ENCODE data around the gene ATG13.

The ATG13 gene

GRCh38 chr11:46672381-46672839 lies 55.1 kb downstream of the ATG13 start:
- H3K27ac ChIP-seq (ENCODE audit: low read depth, low read length) = no peak overlapping the region

DNA sequence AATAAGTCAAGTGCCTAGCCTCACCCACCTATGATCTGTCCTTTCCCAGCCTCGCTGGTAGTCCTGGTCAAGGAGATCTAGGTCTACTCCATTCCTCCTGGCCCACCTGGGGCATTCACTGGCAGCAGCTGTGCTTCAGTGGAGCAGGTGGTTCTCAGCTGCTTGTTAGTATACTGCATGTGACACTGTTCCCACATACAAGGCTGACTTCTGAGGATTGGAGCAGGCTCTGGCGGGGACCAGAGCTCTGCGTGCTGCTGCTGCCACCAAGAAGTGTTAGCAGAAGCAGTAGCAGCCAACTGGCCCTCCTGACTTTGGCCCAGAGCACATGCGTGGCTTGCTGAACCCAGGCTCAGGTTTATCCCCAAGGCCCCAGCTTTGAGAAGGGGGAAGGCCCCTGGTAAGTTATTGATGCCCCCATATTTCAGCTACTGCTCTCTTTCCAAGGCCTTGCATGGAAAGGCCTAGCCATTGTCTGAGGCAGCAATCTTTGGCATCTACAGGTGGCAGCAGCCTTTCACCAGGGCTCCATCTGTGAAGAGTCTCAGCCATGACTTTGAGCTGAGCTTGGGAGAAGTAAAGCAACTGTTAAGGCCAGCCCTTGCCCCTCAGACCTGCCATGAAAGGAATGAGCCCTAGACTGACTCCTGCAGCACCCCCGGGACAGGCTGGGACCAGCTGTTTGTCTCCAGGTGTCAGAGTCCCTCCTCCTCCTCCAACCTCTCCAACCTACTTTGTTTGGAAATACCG lies 56.5 kb downstream of the ATG13 start:
- no peak overlapping the region for H3K4me3 ChIP-seq (ENCODE audit: low read depth in 1 of 2, low read length in 2 of 2)
- peaks cover 43 to 44% of the 10 kb centered on the region in 2 donors for H3K4me1 ChIP-seq (ENCODE audit: control insufficient read depth in 1 of 2, insufficient read depth in 2 of 2, low read length in 2 of 2)
- H3K27ac ChIP-seq (ENCODE audit: low read depth, low read length) = peak overlapping the region; percentile 7
- H3K27me3 ChIP-seq (ENCODE audit: control insufficient read depth in 1 of 2, insufficient read depth in 2 of 2, low read length in 2 of 2) = no peaks in the 10 kb centered on the region
- peaks cover 43 to 69% of the 10 kb centered on the region in 2 donors for H3K36me3 ChIP-seq (ENCODE audit: control insufficient read depth in 1 of 2, insufficient read depth in 2 of 2, low read length in 2 of 2)
- no peak overlapping the region for H3K9ac ChIP-seq (ENCODE audit: low read depth in 1 of 2, low read length in 2 of 2)
- no peaks in the 10 kb centered on the region for H3K9me3 ChIP-seq (ENCODE audit: control insufficient read depth in 1 of 2, low read length in 2 of 2)

More at GRCh38 chr11:46672381-46672839, 55.1 kb downstream of the ATG13 start:
- peaks cover 37 to 44% of the 10 kb centered on the region in 2 donors for H3K4me1 ChIP-seq (ENCODE audit: control insufficient read depth in 1 of 2, insufficient read depth in 2 of 2, low read length in 2 of 2)
- no peak overlapping the region for H3K4me3 ChIP-seq (ENCODE audit: low read depth in 1 of 2, low read length in 2 of 2)
- H3K9ac ChIP-seq (ENCODE audit: low read depth in 1 of 2, low read length in 2 of 2) = no peak overlapping the region
- peaks cover 46 to 73% of the 10 kb centered on the region in 2 donors for H3K36me3 ChIP-seq (ENCODE audit: control insufficient read depth in 1 of 2, insufficient read depth in 2 of 2, low read length in 2 of 2)
- no peaks in the 10 kb centered on the region for H3K27me3 ChIP-seq (ENCODE audit: control insufficient read depth in 1 of 2, insufficient read depth in 2 of 2, low read length in 2 of 2)
- no peaks in the 10 kb centered on the region for H3K9me3 ChIP-seq (ENCODE audit: control insufficient read depth in 1 of 2, low read length in 2 of 2)

DNA sequence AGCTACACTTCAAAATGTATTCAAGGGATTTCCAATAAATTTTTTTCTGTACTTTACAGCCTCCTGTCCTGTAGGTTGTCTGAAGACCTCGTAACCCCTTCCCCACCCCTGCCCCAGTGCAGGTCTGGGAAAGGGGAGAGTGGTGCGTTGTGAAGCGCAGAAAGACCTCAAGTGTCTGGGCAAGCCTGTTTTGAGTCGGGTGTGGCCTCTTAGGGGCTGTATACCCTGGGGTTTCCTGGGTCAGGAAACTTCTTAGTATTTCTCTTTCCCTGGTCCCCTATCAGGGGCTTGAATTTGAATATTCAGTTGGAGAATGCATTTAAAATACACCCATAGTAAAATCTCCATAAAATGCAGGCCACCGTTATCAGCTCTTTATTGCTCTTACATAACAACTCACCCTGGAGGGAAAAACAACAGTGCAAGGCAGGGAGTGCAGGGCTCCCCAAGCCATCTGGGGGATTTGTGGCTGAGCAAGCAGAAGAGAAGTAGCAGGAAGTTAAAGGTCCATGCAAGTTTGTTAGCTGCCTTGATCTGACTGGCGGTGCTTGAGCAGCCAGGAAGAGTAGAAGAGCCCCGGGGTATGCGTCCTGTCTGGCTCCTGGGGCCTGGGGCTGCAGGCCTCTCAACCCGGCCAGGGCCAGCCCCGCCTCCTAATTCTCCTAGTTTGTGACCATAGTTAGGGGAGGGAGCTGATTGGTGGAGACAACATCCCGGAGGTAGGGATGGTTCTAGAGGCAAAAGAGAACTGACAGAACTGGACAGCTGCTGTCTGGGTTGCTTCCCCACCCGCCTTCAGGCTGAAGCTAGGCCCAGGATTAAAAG lies 57.3 kb downstream of the ATG13 start:
- Histone ChIP-seq H3K27me3 (ENCODE audit: control insufficient read depth in 1 of 2, insufficient read depth in 2 of 2, low read length in 2 of 2) (no peaks in the 10 kb centered on the region), H3K9me3 (ENCODE audit: control insufficient read depth in 1 of 2, low read length in 2 of 2) (no peaks in the 10 kb centered on the region), H3K9ac (ENCODE audit: low read depth in 1 of 2, low read length in 2 of 2) (peak overlapping the region in 1 of 2 donors; percentile 35), H3K27ac (ENCODE audit: low read depth, low read length) (peak overlapping the region; percentile 78), H3K36me3 (ENCODE audit: control insufficient read depth in 1 of 2, insufficient read depth in 2 of 2, low read length in 2 of 2) (peaks cover 45 to 69% of the 10 kb centered on the region in 2 donors), H3K4me3 (ENCODE audit: low read depth in 1 of 2, low read length in 2 of 2) (peak overlapping the region in 1 of 2 donors; percentile 36), H3K4me1 (ENCODE audit: control insufficient read depth in 1 of 2, insufficient read depth in 2 of 2, low read length in 2 of 2) (peaks cover 44 to 52% of the 10 kb centered on the region in 2 donors)

GRCh38 chr11:46675288-46675851 lies 58.0 kb downstream of the ATG13 start:
- H3K4me3 ChIP-seq (ENCODE audit: low read depth in 1 of 2, low read length in 2 of 2) = peak overlapping the region in 1 of 2 donors; percentile 36
- H3K9ac ChIP-seq (ENCODE audit: low read depth in 1 of 2, low read length in 2 of 2) = peak overlapping the region; percentile 18 to 35
- H3K36me3 ChIP-seq (ENCODE audit: control insufficient read depth in 1 of 2, insufficient read depth in 2 of 2, low read length in 2 of 2) = peaks cover 48 to 70% of the 10 kb centered on the region in 2 donors
- H3K9me3 ChIP-seq (ENCODE audit: control insufficient read depth in 1 of 2, low read length in 2 of 2) = no peaks in the 10 kb centered on the region
- peak overlapping the region; percentile 78 for H3K27ac ChIP-seq (ENCODE audit: low read depth, low read length)
- peaks cover 44 to 53% of the 10 kb centered on the region in 2 donors for H3K4me1 ChIP-seq (ENCODE audit: control insufficient read depth in 1 of 2, insufficient read depth in 2 of 2, low read length in 2 of 2)
- no peaks in the 10 kb centered on the region for H3K27me3 ChIP-seq (ENCODE audit: control insufficient read depth in 1 of 2, insufficient read depth in 2 of 2, low read length in 2 of 2)

DNA sequence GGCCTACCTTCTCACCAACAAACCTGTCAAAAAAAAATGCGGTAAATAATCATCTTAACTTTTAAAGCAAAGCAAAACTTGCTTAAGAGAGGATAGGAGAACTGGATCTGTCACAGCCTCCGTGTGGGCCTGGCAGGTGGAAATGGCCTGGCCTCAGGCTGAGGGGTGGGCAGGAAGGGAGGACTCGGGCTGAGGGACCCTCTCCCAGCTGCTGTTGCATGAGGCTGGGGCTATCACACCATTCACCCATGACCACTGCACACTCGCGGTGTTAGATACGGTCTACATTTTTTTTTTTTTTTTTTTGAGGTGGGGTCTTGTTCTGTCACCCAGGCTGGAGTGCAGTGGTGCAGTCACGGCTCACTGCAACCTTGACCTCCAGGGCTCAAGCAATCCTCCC lies 58.6 kb downstream of the ATG13 start:
- H3K36me3 ChIP-seq (ENCODE audit: control insufficient read depth in 1 of 2, insufficient read depth in 2 of 2, low read length in 2 of 2) = peaks cover 54 to 70% of the 10 kb centered on the region in 2 donors

DNA sequence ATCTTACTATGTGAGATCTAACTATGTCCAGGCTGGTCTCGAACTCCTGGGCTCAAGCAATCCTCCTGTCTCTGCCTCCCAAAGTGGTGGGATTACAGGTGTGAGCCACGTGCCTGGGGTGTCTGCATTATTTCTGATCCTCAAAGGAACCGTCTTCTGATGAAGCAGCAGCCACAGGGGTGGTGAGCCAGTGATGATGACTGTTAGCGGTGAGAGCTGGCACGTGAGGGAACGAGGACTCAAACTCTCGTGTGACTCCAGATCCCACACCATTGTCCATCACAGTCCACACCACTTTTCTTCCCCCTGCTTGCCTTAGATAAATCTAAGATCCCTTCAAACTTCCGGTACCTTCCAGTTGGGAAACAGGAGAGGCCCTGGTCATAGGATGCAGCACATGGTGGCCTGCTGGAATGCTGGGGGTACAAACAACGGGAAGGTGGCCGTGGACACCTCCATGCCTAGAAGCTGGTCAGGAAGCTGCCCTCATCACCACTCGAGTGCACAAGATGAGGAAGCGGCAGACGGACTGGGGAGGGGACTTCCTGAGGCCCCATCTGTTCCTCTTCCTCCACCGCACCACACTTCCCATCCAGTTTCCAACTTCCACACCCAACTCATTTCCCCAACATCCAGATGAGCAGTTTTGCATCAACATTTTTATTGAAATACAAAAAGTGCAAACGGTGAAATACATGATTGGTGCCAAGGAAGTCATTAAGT lies 59.2 kb downstream of the ATG13 start:
- H3K4me3 ChIP-seq (ENCODE audit: low read depth in 1 of 2, low read length in 2 of 2) = no peak overlapping the region
- peaks cover 59 to 73% of the 10 kb centered on the region in 2 donors for H3K36me3 ChIP-seq (ENCODE audit: control insufficient read depth in 1 of 2, insufficient read depth in 2 of 2, low read length in 2 of 2)
- no peak overlapping the region for H3K9ac ChIP-seq (ENCODE audit: low read depth in 1 of 2, low read length in 2 of 2)
- H3K4me1 ChIP-seq (ENCODE audit: control insufficient read depth in 1 of 2, insufficient read depth in 2 of 2, low read length in 2 of 2) = peaks cover 43 to 51% of the 10 kb centered on the region in 2 donors
- no peaks in the 10 kb centered on the region for H3K27me3 ChIP-seq (ENCODE audit: control insufficient read depth in 1 of 2, insufficient read depth in 2 of 2, low read length in 2 of 2)
- H3K27ac ChIP-seq (ENCODE audit: low read depth, low read length) = no peak overlapping the region
- H3K9me3 ChIP-seq (ENCODE audit: control insufficient read depth in 1 of 2, low read length in 2 of 2) = no peaks in the 10 kb centered on the region

More for the DNA sequence above, 58.6 kb downstream of the ATG13 start:
- Histone ChIP-seq H3K27me3 (ENCODE audit: control insufficient read depth in 1 of 2, insufficient read depth in 2 of 2, low read length in 2 of 2) (no peaks in the 10 kb centered on the region), H3K9ac (ENCODE audit: low read depth in 1 of 2, low read length in 2 of 2) (peak overlapping the region; percentile 16 to 18), H3K4me1 (ENCODE audit: control insufficient read depth in 1 of 2, insufficient read depth in 2 of 2, low read length in 2 of 2) (peaks cover 44 to 53% of the 10 kb centered on the region in 2 donors), H3K9me3 (ENCODE audit: control insufficient read depth in 1 of 2, low read length in 2 of 2) (no peaks in the 10 kb centered on the region), H3K27ac (ENCODE audit: low read depth, low read length) (peak overlapping the region; percentile 78), H3K4me3 (ENCODE audit: low read depth in 1 of 2, low read length in 2 of 2) (no peak overlapping the region)

- Histone ChIP-seq H3K4me1 (ENCODE audit: control insufficient read depth in 1 of 2, insufficient read depth in 2 of 2, low read length in 2 of 2) (peaks cover 37 to 46% of the 10 kb centered on the region in 2 donors), H3K4me3 (ENCODE audit: low read depth in 1 of 2, low read length in 2 of 2) (no peak overlapping the region), H3K9ac (ENCODE audit: low read depth in 1 of 2, low read length in 2 of 2) (no peak overlapping the region), H3K9me3 (ENCODE audit: control insufficient read depth in 1 of 2, low read length in 2 of 2) (no peaks in the 10 kb centered on the region), H3K27me3 (ENCODE audit: control insufficient read depth in 1 of 2, insufficient read depth in 2 of 2, low read length in 2 of 2) (no peaks in the 10 kb centered on the region), H3K27ac (ENCODE audit: low read depth, low read length) (no peak overlapping the region), H3K36me3 (ENCODE audit: control insufficient read depth in 1 of 2, insufficient read depth in 2 of 2, low read length in 2 of 2) (peaks cover 60 to 73% of the 10 kb centered on the region in 2 donors)
Measured at GRCh38 chr11:46677169-46677568, 59.8 kb downstream of the ATG13 start.

DNA sequence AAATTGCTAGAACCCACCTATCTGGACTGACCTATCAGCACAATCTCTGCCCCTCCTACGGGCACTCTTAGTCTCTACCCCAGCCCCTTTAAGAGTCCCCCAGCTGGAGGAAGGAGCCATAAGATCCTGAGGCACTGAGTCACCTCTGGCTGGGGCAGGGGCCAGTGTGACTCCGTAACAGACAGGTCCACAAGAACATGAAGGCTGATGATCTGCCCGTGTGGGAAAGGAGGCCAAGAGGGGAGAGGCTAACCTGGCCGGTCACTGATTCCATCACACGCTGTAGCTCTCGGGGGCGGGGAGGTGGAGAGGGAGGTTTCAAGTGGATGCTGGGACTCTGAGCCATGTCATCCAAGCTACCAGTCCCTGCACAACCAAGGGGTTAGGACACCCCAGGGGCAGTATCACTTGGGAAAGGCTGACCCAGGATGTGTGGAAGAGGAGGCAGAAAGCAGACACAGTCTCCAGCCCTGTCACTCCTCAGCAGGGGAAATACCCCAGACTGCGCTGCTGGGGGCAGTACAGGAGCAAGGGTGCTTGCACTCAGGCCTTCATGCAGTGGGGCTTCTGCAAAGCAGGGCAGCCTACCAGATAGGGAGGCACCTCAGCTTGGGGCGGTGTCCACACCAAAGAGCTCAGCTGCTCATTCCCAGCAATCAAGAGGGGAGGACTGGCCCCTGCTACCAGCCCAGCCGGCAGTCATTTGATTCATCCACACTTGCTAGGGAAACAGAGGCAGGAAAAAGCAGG lies 60.8 kb downstream of the ATG13 start:
- H3K27me3 ChIP-seq (ENCODE audit: control insufficient read depth in 1 of 2, insufficient read depth in 2 of 2, low read length in 2 of 2) = no peaks in the 10 kb centered on the region
- no peak overlapping the region for H3K9ac ChIP-seq (ENCODE audit: low read depth in 1 of 2, low read length in 2 of 2)
- H3K4me1 ChIP-seq (ENCODE audit: control insufficient read depth in 1 of 2, insufficient read depth in 2 of 2, low read length in 2 of 2) = peaks cover 35 to 41% of the 10 kb centered on the region in 2 donors
- H3K36me3 ChIP-seq (ENCODE audit: control insufficient read depth in 1 of 2, insufficient read depth in 2 of 2, low read length in 2 of 2) = peaks cover 52 to 71% of the 10 kb centered on the region in 2 donors
- no peaks in the 10 kb centered on the region for H3K9me3 ChIP-seq (ENCODE audit: control insufficient read depth in 1 of 2, low read length in 2 of 2)
- no peak overlapping the region for H3K27ac ChIP-seq (ENCODE audit: low read depth, low read length)
- H3K4me3 ChIP-seq (ENCODE audit: low read depth in 1 of 2, low read length in 2 of 2) = no peak overlapping the region

DNA sequence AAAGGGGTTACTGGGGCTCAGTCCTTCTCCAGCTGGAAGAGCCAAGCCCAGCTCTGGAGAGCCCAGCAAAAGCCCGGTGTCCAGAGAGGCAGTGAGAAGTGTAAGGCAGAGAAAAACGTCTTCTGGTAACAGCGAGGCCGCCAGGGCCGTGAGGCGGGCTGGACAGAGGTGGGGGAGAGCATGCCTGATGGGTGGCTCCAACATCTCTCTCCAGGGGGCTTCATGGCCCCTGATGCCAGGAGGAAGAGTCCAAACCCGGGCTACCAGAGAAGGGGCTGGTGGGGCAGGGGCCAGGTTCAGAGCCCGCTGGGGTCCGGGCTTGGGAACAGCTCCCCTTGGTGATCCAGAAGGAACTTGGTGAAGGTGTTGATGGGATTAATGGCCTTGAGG lies 61.4 kb downstream of the ATG13 start:
- peaks cover 35 to 41% of the 10 kb centered on the region in 2 donors for H3K4me1 ChIP-seq (ENCODE audit: control insufficient read depth in 1 of 2, insufficient read depth in 2 of 2, low read length in 2 of 2)
- no peaks in the 10 kb centered on the region for H3K27me3 ChIP-seq (ENCODE audit: control insufficient read depth in 1 of 2, insufficient read depth in 2 of 2, low read length in 2 of 2)
- H3K27ac ChIP-seq (ENCODE audit: low read depth, low read length) = no peak overlapping the region
- no peak overlapping the region for H3K4me3 ChIP-seq (ENCODE audit: low read depth in 1 of 2, low read length in 2 of 2)
- H3K9ac ChIP-seq (ENCODE audit: low read depth in 1 of 2, low read length in 2 of 2) = no peak overlapping the region
- H3K9me3 ChIP-seq (ENCODE audit: control insufficient read depth in 1 of 2, low read length in 2 of 2) = no peaks in the 10 kb centered on the region
- H3K36me3 ChIP-seq (ENCODE audit: control insufficient read depth in 1 of 2, insufficient read depth in 2 of 2, low read length in 2 of 2) = peaks cover 47 to 69% of the 10 kb centered on the region in 2 donors

All from duodenal mucosa (tissue), 2 donors.